SIG-M5 treated with dmso at 0.1 percent for 504 hours (cell line): Measurements from ENCODE around the gene SBF2.
"Not testable (repeated sequence)": the region's sequence is repeated elsewhere in the genome, so short reads cannot be mapped to it uniquely, and the experiment has no call there.

Source experiments
- DNase-seq: peaks from one replicate; lab custom pipeline; 2025; ENCODE audit not compliant: unreplicated experiment; lab: John Stamatoyannopoulos, UW

The SBF2 gene

DNA sequence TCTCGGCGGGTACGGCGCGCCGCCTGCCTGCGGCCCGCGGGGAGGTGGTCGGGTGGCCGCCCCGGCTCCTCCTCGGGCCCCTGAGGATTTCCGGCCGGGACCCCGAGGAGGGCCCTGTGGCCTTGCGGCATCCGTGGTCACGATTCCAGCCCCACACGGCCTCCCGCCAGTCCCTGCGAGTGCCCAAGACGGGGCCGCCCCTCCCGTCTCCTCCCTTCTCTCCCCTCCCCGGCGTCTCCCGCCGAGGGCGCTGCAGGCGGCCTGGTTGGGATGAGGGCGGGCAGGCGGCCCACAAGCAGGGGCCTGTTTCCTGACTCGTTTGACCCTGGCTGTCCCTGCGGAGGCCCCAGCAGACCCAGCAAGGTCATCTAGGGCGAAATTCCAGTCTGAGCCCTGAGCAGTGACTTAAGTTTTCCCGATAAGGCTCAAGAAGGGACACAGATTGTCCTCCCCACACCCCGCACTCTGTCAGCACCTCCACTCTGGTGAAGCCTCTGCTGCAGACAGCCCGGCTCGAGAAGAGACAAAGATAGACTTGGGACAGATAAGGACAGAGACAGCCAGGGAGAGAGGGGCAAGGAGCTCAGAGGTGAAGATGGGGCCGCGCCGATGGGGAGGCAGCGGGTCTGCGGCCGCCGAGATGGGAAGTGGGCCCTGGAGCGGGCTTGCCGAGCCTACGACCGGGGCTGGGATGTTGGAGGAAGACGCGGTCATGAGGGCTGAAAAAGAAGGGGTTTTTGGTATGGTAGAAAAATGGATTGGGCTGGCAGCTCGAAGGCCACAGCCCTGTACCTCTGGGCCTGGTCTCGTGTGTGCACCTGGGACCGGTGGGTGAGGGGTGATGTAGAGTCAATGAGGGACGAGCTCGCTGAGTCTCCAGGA, 535.1 kb downstream of the SBF2 start:
- peak; percentile 54 for DNase-seq

DNA sequence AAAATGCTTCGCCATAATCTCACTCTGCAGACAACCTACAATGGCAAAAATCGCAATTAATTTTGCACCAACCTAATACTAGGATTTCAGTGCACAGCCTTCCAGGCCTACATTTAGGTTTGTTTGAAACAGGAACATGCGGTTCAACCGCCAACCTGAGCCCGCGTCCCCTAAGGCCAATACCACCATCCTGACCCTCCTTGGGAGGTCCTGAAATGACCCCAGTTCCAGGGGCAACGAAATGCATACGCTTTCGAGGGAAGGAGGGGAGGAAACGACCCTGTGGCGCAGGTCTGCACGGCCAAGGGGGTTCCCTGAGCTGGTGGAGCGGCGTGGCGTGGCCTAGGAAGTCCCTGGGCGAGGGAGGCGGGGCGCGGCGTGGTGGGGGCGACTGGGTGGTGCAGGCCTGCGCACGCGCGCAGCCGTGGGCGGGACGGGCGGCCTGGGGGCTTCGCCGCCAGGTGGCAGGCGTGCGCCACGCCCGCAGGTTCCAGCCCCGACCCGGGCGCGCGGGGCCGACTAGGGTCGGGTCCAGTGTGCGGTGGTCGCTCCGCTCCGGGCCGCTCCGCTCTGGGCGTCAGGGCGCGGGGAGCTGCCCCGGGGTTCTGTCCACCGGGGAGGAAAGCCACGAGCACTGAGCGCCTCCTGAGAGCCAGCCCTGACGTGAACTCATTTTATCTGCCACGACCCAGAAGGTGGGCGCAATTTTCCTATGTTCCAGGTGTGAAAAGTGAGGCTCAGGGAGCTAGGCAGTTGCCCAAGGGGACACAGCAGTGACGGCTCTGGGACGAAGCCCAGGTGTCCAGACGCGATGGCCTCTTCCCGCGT, 536.0 kb downstream of the SBF2 start:
- peak; percentile 69 for DNase-seq

GRCh38 chr11:9756878-9757277, 537.1 kb downstream of the SBF2 start:
- no peak for DNase-seq

DNA sequence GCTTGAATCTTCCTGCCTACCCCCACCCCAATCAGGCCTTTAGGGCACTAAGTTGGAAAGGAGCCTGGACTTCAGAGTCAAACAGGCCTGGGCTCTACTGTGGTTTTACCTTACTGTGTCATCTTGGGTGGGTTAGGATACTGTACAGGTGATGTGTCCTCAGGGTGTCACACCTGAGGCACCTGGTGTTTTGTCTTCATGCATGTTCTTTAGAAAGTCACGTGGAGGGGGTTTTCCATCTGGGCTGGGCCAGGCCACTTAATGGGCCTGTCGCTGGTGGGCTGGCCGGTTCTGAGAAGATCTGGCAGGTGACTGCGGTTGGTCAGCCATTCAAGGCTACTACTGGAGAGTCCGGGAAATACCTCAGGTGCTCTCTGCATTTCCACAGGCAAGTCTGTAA, 537.6 kb downstream of the SBF2 start:
- no peak for DNase-seq

DNA sequence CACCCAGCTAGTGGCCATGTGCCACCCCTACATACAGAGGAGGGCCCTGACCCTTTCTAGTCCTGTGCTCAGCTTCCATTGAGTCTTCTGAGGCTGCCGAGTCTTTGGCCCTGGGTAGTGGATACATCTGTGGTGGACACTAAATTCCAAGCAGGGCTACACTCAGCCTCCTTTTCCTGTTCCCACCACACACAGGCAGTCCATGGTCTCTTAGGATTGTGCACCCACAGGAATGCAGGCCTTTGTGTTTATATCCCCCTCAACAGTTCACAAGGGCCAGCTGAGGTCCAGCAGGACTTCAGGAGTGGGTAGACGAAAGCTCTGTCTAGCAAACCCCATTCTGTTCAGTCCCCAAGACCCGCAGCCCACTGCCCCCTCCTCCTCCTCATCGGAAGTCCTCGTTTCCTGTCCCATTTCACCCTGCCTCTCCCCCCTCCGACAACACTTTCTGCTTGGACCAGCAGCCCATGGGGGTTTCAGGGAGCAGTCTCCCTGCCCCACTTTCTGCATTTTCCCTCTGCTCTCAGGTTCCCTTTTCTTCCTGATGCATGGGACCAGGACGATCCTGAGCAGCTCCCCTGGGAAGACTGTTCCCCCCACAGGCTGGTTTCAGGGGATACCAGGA, 538.3 kb downstream of the SBF2 start:
- DNase-seq, result no peak

DNA sequence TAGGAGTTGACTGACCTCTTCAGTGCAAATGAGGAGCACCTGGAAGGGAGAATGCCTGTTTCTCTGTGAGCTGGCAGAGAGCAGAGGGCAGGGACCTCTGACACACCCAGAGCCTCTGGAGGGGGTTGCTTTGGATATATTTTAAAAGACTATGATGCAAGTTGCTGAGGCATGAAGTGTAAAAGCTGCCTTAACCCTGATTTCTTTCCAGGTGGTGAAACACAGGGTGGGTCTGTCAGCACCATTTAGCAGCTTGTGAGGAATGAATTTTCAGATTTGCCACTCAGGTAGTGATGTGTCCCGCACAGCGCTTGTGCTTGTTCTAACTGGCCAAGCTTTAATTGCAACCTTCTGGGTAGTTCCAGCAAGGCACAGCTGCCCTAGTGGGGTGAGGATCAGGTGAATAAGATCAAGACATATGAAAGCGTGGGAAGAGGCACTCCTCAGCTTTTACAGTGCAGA, 540.0 kb downstream of the SBF2 start:
- no peak for DNase-seq

- peak; percentile 49 for DNase-seq
Measured at GRCh38 chr11:9753021-9753420, 541.0 kb downstream of the SBF2 start.

GRCh38 chr11:9752091-9752490, 541.9 kb downstream of the SBF2 start:
- DNase-seq, result no peak

DNA sequence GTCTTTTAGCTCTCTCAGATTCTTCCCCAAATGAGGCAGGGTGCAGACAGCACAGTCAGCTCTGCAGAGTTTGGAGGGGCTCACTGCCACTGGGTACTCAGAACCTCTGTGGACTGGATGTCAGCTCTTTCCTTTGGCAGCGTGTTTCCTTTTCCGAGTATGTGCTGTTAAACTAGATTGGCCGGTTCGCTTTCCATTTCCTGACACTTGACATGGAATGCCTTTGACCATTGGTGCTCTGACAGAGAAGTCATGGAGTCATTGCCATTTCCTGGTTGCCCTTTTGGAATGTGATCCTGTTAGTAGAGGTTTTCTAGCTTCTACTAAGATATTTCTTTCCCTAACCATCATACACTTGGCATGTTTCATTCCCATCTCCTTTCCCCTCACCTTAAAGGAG, 543.5 kb downstream of the SBF2 start:
- no peak for DNase-seq

GRCh38 chr11:9748361-9748970, 545.6 kb downstream of the SBF2 start:
- peak; percentile 85 for DNase-seq

DNA sequence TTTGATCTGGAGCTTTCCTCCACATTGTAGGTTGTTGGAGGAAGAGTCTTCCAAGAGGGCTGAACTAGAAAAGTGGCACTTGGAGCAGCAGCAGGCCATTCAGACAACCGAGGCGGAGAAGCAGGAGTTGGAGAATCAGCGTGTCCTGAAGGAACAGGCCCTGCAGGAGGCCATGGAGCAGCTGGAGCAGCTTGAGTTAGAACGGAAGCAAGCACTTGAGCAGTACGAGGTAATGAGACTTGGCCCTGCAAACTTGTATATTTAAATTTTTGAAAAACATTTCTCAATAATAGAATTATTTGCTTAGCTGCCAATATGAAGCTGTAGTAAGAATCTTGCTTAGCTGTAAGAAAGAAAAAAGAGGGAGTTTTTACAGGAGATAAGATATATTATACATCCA, 546.2 kb downstream of the SBF2 start:
- DNase-seq, result no peak

- DNase-seq, result no peak
Measured at GRCh38 chr11:9747229-9747628, 546.8 kb downstream of the SBF2 start.

- peak; percentile 59 for DNase-seq
Measured at GRCh38 chr11:9745411-9746211, 548.4 kb downstream of the SBF2 start.

DNA sequence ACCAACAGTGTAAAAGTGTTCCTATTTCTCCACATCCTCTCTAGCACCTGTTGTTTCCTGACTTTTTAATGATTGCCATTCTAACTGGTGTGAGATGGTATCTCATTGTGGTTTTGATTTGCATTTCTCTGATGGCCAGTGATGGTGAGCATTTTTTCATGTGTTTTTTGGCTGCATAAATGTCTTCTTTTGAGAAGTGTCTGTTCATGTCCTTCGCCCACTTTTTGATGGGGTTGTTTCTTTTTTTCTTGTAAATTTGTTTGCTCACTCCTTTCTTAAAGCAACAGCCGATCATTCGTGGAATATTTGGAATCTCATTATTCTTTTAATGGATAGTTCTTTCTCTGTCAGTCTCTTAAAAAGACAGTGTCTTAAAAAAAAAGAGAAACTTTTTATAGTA, 550.5 kb downstream of the SBF2 start:
- DNase-seq, result not testable (repeated sequence)

DNA sequence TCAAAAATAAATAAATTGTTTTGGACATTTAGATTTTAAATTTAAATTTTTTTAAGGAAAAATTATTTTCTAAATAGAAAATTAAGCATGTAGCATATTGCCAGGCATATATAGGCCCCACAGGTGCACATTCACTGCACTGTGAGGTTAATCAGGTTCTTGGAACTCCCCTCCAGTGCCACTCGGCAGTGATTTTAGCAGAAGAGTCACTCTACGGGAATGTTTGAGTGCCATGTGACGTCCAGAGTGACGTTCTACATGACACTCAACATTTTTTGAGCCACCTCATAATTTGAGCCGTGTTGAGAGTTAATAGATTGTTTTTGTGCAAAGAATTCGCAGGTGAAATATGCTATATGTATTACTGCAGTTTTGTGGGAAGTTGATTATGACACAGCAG, 552.8 kb downstream of the SBF2 start:
- no peak for DNase-seq

DNA sequence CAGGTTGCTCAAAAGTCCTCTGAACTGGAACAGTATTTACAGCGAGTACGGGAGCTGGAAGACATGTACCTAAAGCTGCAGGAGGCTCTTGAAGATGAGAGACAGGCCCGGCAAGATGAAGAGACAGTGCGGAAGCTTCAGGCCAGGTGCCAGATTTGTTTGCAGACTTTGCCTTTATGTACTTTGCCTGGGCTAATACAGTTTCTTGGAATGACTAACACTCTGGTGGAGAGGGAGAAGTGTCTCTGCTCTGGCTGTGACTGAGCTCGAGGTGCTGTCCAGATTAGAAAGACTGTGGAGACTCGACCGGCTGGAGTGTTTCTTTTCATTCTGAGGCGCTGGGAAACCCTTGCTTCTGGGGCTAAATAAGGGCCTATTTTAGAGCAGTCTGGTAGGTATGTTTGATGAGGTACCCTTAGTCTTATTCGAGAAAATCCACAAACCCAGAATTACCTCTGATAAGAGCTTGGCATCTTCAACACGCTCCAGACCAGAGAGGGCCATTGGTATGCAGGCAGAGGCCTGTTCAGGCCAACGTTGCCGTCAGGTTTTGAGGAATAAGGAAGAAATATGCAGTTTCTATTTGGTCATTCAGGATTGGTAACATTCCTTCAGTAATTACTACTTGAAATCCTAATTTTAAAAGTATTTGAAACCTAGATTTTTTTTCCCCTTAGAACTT, 553.7 kb downstream of the SBF2 start:
- DNase-seq, result no peak

DNA sequence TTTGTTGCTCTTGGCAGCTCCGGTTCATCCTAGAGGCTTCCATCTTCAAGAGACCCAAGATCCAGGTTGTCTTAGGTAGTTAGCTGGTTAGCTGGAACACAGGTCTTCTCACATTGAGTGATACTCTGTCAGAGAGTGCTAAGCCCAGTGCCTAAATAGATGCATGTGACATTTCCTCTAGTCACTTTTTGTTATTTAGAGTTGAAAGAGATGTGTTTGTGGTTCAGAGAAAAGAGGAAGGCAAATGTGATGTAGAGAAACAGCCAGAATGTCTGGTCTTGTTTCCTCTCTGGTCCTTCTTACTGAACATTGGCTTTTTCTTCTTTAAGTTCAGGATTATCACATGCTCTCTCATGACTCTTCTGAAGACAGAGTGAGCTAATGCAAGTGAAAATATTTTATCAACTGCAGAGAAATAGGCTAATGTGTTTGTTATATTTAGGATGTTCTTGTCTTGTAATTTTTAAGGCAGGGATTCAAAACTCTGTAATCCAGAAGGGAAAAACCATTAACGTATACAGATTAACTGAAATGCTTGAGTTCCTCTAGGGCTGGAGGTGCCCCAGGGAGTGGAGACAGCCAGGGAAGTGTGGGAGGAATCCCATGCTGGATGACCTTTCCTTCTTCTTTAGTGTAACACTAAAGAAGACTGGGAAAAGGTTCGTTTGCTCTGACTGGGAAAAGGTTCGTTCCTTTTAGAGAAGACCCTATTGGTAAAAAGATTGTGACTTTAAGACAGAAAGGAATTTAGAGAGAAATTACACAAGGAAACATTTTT, 554.7 kb downstream of the SBF2 start:
- peak; percentile 33 for DNase-seq

DNA sequence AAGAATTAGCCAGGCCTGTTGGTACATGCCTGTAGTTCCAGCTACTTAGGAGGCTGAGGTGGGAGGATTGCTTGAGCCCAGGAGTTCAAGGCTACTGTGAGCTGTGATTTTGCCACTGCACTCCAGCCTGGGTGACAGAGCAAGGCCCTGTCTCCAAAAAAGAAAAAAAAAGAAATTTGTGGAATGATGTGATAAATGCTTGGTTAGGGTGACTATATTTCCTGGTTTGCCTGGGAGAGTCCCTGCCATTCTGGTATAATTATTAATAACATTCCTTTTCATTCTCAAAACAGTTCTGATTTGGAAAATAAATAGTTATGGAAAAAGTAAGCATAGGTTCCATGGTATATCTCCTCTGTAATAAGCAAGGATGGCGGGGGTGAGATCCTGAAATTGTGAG, 555.3 kb downstream of the SBF2 start:
- DNase-seq, result no peak

DNA sequence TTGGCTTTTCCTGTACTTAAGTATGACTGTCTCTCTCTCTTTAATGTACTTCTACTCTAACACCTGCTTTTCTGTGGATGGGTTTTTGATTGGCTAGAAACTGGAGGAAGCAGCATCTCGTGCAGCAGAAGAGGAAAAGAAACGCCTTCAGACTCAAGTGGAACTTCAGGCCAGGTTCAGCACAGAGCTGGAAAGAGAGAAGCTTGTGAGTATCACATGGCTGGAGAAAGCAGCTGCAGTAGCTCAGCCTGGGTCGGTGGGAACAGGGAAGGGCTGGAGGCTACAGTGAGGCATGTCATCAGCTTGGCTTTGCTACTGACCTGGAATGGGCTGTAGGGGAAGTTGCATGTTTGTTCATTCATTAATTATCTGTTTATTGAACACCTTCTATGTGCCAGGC, 555.9 kb downstream of the SBF2 start:
- no peak for DNase-seq
